Activated effector memory CD4-positive, alpha-beta T cell treated with Interleukin-2 at 50 U/mL for 16 hours (primary cell): ENCODE data around the gene CMIP.

Experiments
- DNase-seq: peaks from one replicate; pipeline ENCODE4 v3.0.0-alpha.2; 2020

CMIP gene

DNA sequence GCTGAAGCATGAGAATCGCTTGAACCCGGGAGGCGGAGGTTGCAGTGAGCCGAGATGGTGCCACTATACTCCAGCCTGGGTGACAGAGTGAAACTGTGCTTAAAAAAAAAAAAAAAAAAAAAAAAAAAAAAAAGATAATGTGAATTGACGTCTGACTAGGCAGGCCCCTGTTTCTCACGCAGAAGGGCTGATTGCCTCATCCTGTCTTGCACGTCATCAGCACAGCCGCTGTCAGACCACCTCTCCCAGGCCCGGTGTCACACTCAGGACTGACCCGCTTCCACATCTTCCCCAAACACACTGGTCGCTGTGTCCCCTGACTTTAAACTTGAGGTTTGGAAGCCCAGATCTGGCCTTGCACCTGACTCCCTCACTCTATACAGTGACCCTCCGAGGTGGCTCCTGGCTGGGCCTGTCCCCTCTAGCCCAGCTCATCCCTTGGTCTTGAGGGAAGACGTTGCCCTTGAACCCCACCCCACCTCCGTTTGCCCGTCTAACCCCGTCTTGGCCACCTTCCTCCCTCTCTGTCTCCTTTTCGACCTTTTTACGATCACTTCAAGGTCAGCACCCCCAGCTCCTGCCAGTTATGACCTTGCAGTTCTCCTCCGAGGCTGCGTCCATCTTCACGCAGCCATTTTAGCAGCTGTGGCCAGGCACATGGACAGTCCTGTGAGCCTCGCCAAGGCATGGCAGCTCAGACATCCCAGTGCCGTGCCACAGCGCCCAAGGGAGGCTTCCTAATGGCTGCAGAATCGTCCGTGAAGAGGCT is 184.6 kb downstream of the CMIP start:
- DNase-seq: no peak

- DNase-seq: no peak
Measured at GRCh38 chr16:81629896-81630634, 185.5 kb downstream of the CMIP start.

GRCh38 chr16:81630635-81631031 is 186.0 kb downstream of the CMIP start:
- no peak for DNase-seq

GRCh38 chr16:81632392-81633146 is 188.0 kb downstream of the CMIP start:
- peak; percentile 71 for DNase-seq

DNA sequence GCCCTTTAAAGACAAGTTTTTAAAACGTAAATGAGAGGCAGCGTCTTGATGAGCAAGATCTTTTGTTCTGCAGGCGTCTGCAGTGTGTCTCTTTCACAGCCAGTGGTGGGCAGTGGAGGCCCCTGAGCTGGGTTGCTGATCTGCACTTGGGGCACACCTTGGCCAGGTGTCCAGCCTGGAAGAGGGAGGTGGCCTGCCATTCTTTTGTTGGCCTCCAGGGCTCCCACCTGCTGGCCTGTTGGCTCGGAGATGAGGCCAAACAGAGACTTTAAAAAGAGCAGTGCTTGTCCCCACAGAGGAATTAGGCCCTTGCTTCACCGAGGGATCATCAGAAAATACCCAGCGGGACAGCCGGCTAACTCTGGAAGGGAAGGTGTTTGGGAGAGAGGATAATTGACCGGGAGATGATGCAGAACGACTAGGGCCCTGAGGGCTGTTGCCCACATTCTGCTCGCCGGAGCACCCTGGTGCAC is 188.6 kb downstream of the CMIP start:
- no peak for DNase-seq

- DNase-seq: no peak
Measured at GRCh38 chr16:81633680-81634379, 189.2 kb downstream of the CMIP start.

- no peak for DNase-seq
Measured at GRCh38 chr16:81634380-81635062, 189.9 kb downstream of the CMIP start.

GRCh38 chr16:81635063-81635937 is 190.7 kb downstream of the CMIP start:
- no peak for DNase-seq

DNA sequence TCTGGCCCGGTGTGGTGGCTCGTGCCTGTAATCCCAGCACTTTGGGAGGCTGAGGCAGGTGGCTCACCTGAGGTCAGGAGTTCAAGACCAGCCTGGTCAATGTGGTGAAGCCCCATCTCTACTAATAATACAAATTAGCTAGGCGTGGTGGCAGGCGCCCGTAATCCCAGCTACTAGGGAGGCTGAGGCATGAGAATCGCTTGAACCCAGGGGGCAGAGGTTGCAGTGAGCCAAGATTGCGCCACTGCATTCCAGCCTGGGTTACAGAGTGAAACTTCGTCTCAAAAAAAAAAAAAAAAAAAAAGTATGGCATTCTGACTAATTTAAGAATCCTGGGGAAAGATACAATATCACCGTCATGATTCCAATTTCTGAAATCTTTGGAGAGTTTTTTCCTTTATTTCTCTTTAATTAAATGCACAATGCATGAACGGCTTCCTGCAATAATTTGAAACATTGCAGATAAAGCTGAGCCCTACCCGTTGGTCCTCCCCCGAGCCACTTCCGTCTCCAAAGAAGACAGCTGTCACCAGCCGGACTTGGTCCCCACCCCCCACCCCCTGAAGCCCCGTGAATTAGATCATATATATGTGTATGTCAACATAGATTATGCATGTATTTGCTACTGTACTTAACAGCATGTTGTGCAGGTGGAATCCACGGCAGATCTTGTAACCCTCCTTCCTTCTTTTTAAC is 191.8 kb downstream of the CMIP start:
- DNase-seq: no peak

- DNase-seq: no peak
Measured at GRCh38 chr16:81637336-81638235, 193.0 kb downstream of the CMIP start.

DNA sequence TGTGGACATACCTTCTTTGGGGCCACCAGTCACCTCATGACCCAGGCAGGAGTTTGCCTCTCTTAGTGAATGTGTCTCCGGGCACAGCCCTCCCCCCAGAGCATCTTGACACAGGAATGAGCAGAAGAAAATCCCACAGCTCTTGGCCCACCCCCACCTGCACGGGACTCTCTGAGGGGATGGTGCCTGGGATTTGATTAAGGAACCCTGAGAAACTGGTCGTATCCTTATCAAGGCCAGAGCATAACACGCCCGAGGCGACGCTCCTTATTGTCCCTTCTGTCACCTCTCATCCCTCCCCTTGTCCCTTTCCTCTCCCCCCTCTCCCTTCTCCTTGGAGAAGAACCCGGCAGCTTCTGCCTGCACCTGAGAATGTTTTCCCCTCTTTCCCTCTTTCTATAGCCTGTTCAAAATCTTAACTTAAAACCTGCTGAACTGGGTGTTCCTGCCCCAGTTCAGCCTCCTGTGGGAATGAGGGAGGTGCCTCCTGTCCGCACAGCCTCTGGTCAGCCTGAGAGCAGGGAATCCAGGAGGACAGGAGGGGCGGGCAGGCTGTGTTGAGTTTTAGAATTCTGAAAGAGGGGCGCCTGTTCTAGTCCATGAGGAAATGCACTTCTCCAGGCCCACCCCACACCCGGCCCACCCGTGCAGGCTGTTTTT is 193.8 kb downstream of the CMIP start:
- DNase-seq: no peak

DNA sequence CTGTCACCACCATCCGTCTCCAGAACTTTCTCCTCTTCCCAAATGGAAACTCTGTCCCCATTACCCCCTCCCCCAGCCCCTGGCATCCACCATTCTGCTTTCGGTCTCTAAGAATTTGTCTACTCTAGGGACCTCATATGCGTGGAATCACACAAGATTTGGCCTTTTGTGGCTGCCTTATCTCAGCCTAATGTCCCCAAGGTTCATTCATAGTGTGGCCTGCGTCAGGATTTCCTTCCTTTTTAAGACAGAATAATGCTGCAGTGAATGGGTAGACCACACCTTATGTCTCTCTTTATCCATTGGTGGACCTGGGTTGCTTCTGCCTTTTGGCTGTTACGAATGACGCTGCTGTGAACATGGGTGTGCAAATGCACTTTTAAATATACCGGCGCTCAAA is 194.7 kb downstream of the CMIP start:
- DNase-seq: no peak

- DNase-seq: no peak
Measured at GRCh38 chr16:81639931-81640680, 195.5 kb downstream of the CMIP start.

GRCh38 chr16:81640681-81641070 is 196.1 kb downstream of the CMIP start:
- DNase-seq: no peak

GRCh38 chr16:81641395-81642106 is 196.9 kb downstream of the CMIP start:
- no peak for DNase-seq

- DNase-seq: no peak
Measured at GRCh38 chr16:81642107-81642436, 197.5 kb downstream of the CMIP start.

GRCh38 chr16:81642943-81643342 is 198.3 kb downstream of the CMIP start:
- DNase-seq: no peak

DNA sequence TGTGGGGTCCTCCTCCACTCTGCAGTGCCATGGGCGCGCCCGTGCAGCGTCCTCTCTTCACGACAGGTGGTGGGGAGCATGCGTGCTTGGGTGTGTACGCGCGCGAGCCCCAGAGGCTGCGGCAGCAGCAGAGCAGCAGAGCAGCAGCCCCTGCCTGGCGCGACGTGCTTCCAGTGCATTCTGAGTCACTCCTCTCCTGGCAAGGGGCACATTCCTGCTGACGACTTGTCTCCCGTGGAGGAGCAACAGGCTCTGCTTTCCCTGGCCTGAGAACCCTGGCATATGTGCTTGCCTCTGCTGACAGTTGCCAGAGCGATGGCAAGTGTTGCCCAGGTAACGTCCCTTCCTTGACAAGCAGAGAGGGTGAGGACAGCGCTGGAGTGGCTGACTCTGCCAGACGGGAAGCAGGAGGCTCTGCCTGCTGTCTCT is 200.7 kb downstream of the CMIP start:
- DNase-seq: no peak
